GM12865 (cell line): Measurements from ENCODE around the gene KCNF1.

ENCODE experiments used
- DNase-seq: peaks from one replicate; pipeline ENCODE4 v3.0.0; 2010; ENCODE audit warnings: low read depth
- H3K4me3 ChIP-seq: 2 replicates; pipeline ENCODE4 v1.5.1; 2011; ENCODE audit warnings: mild to moderate bottlenecking, low read depth, low read length, control low read depth
- CTCF ChIP-seq: IDR thresholded peaks from 2 replicates; pipeline ENCODE4 v1.5.1; 2011; ENCODE audit warnings: low read length, control low read depth, low read depth, inconsistent platforms; ENCODE audit not compliant: insufficient read depth; ENCODE audit errors: missing control alignments

The KCNF1 gene

GRCh38 chr2:10918661-10919409 lies 7.1 kb downstream of the KCNF1 start:
- no peak for TF ChIP-seq CTCF
- DNase-seq: no peak
- H3K4me3 ChIP-seq: no peak overlapping the region

GRCh38 chr2:10919410-10919770 lies 7.7 kb downstream of the KCNF1 start:
- no peak for TF ChIP-seq CTCF
- no peak overlapping the region for H3K4me3 ChIP-seq
- no peak for DNase-seq

GRCh38 chr2:10919771-10920621 lies 8.3 kb downstream of the KCNF1 start:
- TF ChIP-seq CTCF: no peak
- DNase-seq: no peak
- H3K4me3 ChIP-seq: no peak overlapping the region

- H3K4me3 ChIP-seq: no peak overlapping the region
- TF ChIP-seq CTCF: no peak
- DNase-seq: no peak
Observed at GRCh38 chr2:10920764-10921388, 9.1 kb downstream of the KCNF1 start.

- TF ChIP-seq CTCF: no peak
- no peak for DNase-seq
- no peak overlapping the region for H3K4me3 ChIP-seq
Observed at GRCh38 chr2:10921525-10921924, 9.8 kb downstream of the KCNF1 start.

GRCh38 chr2:10922307-10923007 lies 10.7 kb downstream of the KCNF1 start:
- no peak for DNase-seq
- no peak overlapping the region for H3K4me3 ChIP-seq
- no peak for TF ChIP-seq CTCF
